Endothelial cell of umbilical vein (primary cell): Measurements from ENCODE around the gene ERBB2. TPM values are rescaled to one million over a fixed set of nuclear protein-coding genes. Genes with fewer than 3 reads are reported as not detected.

Experiments used
- BruUV-seq: library from RNA; stranded (reverse); fragments of 400-500 nt; replicated peaks from 2 replicates; lab custom pipeline; 2021; lab: Mats Ljungman, UMichigan
- CTCF ChIA-PET: fragments of 300-600, 350-600 bp; sonication (Branson Sonifier 250); formaldehyde crosslinking; loops from one replicate; lab custom pipeline; 2021; ENCODE audit warnings: antibody characterized with exemption, inconsistent platforms; lab: Charles Lee
- POLR2A ChIA-PET: fragments of 300-600, 350-600 bp; sonication (Branson Sonifier 250); formaldehyde crosslinking; loops from one replicate; lab custom pipeline; 2021; ENCODE audit warnings: antibody characterized with exemption, inconsistent platforms; lab: Charles Lee
- DNase-seq: peaks from one replicate; pipeline ENCODE4 v3.0.0-alpha.2; 2011; ENCODE audit warnings: low read depth, low spot score
- FAIRE-seq: peaks from 2 replicates; lab custom pipeline; 2011; peaks lifted over from hg19 to GRCh38; lab: Jason Lieb, UNC
- H2AFZ ChIP-seq: 2 replicates; pipeline ENCODE4 v1.6.0; 2012; ENCODE audit warnings: low read depth, low read length, control low read depth, inconsistent platforms
- H3K27ac ChIP-seq: 2 replicates; pipeline ENCODE4 v1.5.1; 2011; ENCODE audit warnings: low read depth, mild to moderate bottlenecking, control low read depth, low read length, moderate library complexity; ENCODE audit not compliant: insufficient read depth
- H3K27me3 ChIP-seq, 2 experiments: 2 replicates each; pipeline versions ENCODE4 v1.6.0 to v1.6.1; 2011; ENCODE audit warnings: low read length in 2 of 2, mixed read lengths in 1 of 2; ENCODE audit not compliant: control insufficient read depth in 2 of 2, insufficient read depth in 2 of 2
- H3K36me3 ChIP-seq, 2 experiments: 2 replicates in 1 of 2; 3 replicates in 1 of 2; pipeline ENCODE4 v1.5.1; 2011; ENCODE audit warnings: low read length in 2 of 2, mild to moderate bottlenecking in 1 of 2, moderate library complexity in 1 of 2; ENCODE audit not compliant: control insufficient read depth in 2 of 2, insufficient read depth in 2 of 2; ENCODE audit errors: extremely low read depth in 1 of 2
- H3K4me1 ChIP-seq: 3 replicates; pipeline ENCODE4 v1.5.1; 2011; ENCODE audit warnings: mild to moderate bottlenecking, low read length; ENCODE audit not compliant: control insufficient read depth, insufficient read depth; ENCODE audit errors: extremely low read depth
- H3K4me2 ChIP-seq: 2 replicates; pipeline ENCODE4 v1.6.1; 2011; ENCODE audit warnings: low read length, control low read depth, mixed read lengths; ENCODE audit not compliant: insufficient read depth
- H3K4me3 ChIP-seq, 3 experiments: fragments of 200-600 bp in 1 of 3; sonication (generic), shearing (Covaris generic) in 1 of 3; replicated peaks in 1 of 3; 2 replicates each; pipeline ENCODE4 v1.5.1; 2011 to 2016; ENCODE audit warnings: control low read depth in 3 of 3, low read length in 3 of 3, mild to moderate bottlenecking in 2 of 3, inconsistent platforms in 1 of 3, low read depth in 1 of 3, moderate library complexity in 1 of 3; ENCODE audit not compliant: insufficient read depth in 1 of 3
- H3K79me2 ChIP-seq: 2 replicates; pipeline ENCODE4 v1.6.0; 2012; ENCODE audit warnings: low read length, inconsistent platforms; ENCODE audit not compliant: control insufficient read depth, insufficient read depth
- H3K9ac ChIP-seq: replicated peaks from 2 replicates; pipeline ENCODE3; 2011; ENCODE audit warnings: low read length, control low read depth; ENCODE audit not compliant: insufficient read depth; ENCODE audit errors: extremely low read depth
- H3K9me1 ChIP-seq: replicated peaks from 3 replicates; pipeline ENCODE4 v1.6.0; 2011; ENCODE audit warnings: mild to moderate bottlenecking, low read length; ENCODE audit not compliant: control insufficient read depth, insufficient read depth; ENCODE audit errors: extremely low read depth
- H3K9me3 ChIP-seq: replicated peaks from 2 replicates; pipeline ENCODE4 v1.5.1; 2012; ENCODE audit warnings: low read length, inconsistent platforms; ENCODE audit not compliant: control insufficient read depth, insufficient read depth
- H4K20me1 ChIP-seq: replicated peaks from 2 replicates; pipeline ENCODE3; 2011; ENCODE audit warnings: mild to moderate bottlenecking, low read length; ENCODE audit not compliant: control insufficient read depth, insufficient read depth; ENCODE audit errors: extremely low read depth
- CTCF ChIP-seq, 2 donors: IDR thresholded peaks; 1 replicate in 1 of 2; 2 replicates in 1 of 2; pipeline ENCODE4 v1.5.1; 2011; ENCODE audit warnings: low read length in 2 of 2, mild to moderate bottlenecking in 2 of 2, moderate library complexity in 2 of 2, control low read depth in 1 of 2, inconsistent platforms in 1 of 2, low read depth in 1 of 2; ENCODE audit not compliant: insufficient read depth in 1 of 2; ENCODE audit errors: extremely low read depth in 1 of 2
- EZH2 ChIP-seq: IDR thresholded peaks from 2 replicates; pipeline ENCODE4 v1.6.1; 2012; ENCODE audit warnings: borderline replicate concordance, low read depth, mild to moderate bottlenecking, moderate library complexity, low read length, inconsistent platforms; ENCODE audit not compliant: severe bottlenecking
- GATA2 ChIP-seq: IDR thresholded peaks from 2 replicates; pipeline ENCODE4 v1.7.0; 2011; ENCODE audit warnings: low read depth, mild to moderate bottlenecking, moderate library complexity, mixed read lengths, low read length; ENCODE audit not compliant: insufficient read length, insufficient read depth
- POLR2AphosphoS5 ChIP-seq: IDR thresholded peaks from 2 replicates; pipeline ENCODE4 v1.6.1; 2012; ENCODE audit warnings: low read depth, mild to moderate bottlenecking, control low read depth, low read length, moderate library complexity; ENCODE audit not compliant: insufficient read depth
- dilution Hi-C: fragments of 300-500 bp; cut with MboI; formaldehyde crosslinking; loops from one replicate; pipeline ENCODE4 v1.15.0; 2019; ENCODE audit warnings: low sequenced_read_pairs; ENCODE audit not compliant: extremely low pct_ligation_motif_present
- intact Hi-C: fragments of 100-400 bp; cut with micrococcal nuclease; formaldehyde crosslinking; loops from one replicate; pipeline ENCODE4 v1.10.0; 2022
- polyA plus RNA-seq, 4 experiments: library from polyadenylated mRNA; depleted of rRNA in 3 of 4; stranded (reverse) in 3 of 4; unstranded in 1 of 4; fragments of >200 nt; gene quantifications; 2 replicates each; pipeline versions ENCODE4 v1.2.1 to v1.2.3, GENCODE V29; 2011 to 2012; ENCODE audit warnings: missing spikeins in 1 of 4
- total RNA-seq: library from RNA; stranded (reverse); gene quantifications from 2 replicates; pipeline ENCODE4 v1.2.3, GENCODE V29; 2021

The ERBB2 gene
- total and polyA plus RNA-seq, 2 donors (not counting 3 experiments of a cell fraction or from before 2014, with no cell fraction given): 20.6 to 32.9 TPM

GRCh38 chr17:39666601-39667261, 33.1 kb upstream of the ERBB2 start:
- Histone ChIP-seq H3K9me1 (no peaks in the 10 kb centered on the region), H3K36me3 (no peaks in the 10 kb centered on the region), H3K4me2 (no peak overlapping the region), H3K27me3 (peaks cover 6 to 10% of the 10 kb centered on the region in 2 experiments), H3K9me3 (no peaks in the 10 kb centered on the region), H3K79me2 (no peaks in the 10 kb centered on the region), H2AFZ (no peak overlapping the region), H3K4me1 (no peaks in the 10 kb centered on the region), H4K20me1 (no peaks in the 10 kb centered on the region), H3K9ac (no peak overlapping the region), H3K4me3 (no peak overlapping the region), H3K27ac (no peak overlapping the region)
- BruUV-seq: no TSS peak
- intact Hi-C loops: no loop called here
- POLR2A ChIA-PET: interaction anchor here (0.6 kb wide), 1 partner anchor 63 kb away, joined by 5 read pairs; no protein-coding TSS in a partner anchor
- DNase-seq (no peak), FAIRE-seq (no peak)
- dilution Hi-C loops: no loop called here
- CTCF ChIA-PET: interaction anchor here (0.6 to 13.1 kb wide), 8 partner anchors 9 to 119 kb away, joined by 3 to 291 read pairs (median 6); no protein-coding TSS in a partner anchor
- TF ChIP-seq CTCF (IDR thresholded peaks at IDR 0.05; ENCODE audit: extremely low read depth in 1 of 2, insufficient read depth in 1 of 2, low read depth in 1 of 2, low read length in 2 of 2): no peak
- TF ChIP-seq EZH2: no peak
- TF ChIP-seq GATA2: no peak
- TF ChIP-seq POLR2AphosphoS5: no peak
